ENCODE data around the gene GPR153. TPM values are rescaled to one million over a fixed set of nuclear protein-coding genes. Genes with fewer than 3 reads are reported as not detected.

Gene GPR153
- total and polyA plus RNA-seq, 9 donors: 4.2 to 42.0 (median 13.7) TPM

- Histone ChIP-seq H3K4me3 (peak overlapping the region; percentile 60), H3K36me3 (no peaks in the 10 kb centered on the region), H3K27ac (no peak overlapping the region), H3K27me3 (no peaks in the 10 kb centered on the region), H3K9me3 (no peaks in the 10 kb centered on the region), H3K4me1 (ENCODE audit: insufficient read depth) (no peaks in the 10 kb centered on the region)
- DNase-seq: peak in 1 of 5 donors; percentile 51
- intact Hi-C loops (cut with DNase I): no loop called here
- TF ChIP-seq EP300 (IDR thresholded peaks at IDR 0.05) (no peak), POLR2A (IDR thresholded peaks at IDR 0.05) (no peak)
- TF ChIP-seq, protein P1, sequence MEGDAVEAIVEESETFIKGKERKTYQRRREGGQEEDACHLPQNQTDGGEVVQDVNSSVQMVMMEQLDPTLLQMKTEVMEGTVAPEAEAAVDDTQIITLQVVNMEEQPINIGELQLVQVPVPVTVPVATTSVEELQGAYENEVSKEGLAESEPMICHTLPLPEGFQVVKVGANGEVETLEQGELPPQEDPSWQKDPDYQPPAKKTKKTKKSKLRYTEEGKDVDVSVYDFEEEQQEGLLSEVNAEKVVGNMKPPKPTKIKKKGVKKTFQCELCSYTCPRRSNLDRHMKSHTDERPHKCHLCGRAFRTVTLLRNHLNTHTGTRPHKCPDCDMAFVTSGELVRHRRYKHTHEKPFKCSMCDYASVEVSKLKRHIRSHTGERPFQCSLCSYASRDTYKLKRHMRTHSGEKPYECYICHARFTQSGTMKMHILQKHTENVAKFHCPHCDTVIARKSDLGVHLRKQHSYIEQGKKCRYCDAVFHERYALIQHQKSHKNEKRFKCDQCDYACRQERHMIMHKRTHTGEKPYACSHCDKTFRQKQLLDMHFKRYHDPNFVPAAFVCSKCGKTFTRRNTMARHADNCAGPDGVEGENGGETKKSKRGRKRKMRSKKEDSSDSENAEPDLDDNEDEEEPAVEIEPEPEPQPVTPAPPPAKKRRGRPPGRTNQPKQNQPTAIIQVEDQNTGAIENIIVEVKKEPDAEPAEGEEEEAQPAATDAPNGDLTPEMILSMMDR (IDR thresholded peaks at IDR 0.05): no peak
- 0% methylated on average over 21 to 30 of the region's 30 CpGs for WGBS, 3 donors
Observed at GRCh38 chr1:6235296-6235677, 25.6 kb downstream of the GPR153 start.

GRCh38 chr1:6234502-6235295 is 26.2 kb downstream of the GPR153 start:
- Histone ChIP-seq H3K4me3 (peak overlapping the region; percentile 60), H3K4me1 (ENCODE audit: insufficient read depth) (no peaks in the 10 kb centered on the region), H3K36me3 (no peaks in the 10 kb centered on the region), H3K27me3 (no peaks in the 10 kb centered on the region), H3K27ac (no peak overlapping the region), H3K9me3 (no peaks in the 10 kb centered on the region)
- WGBS, 3 donors: 50 to 62% (median 51%) methylated on average over 20 of the region's 20 CpGs
- intact Hi-C loops (cut with DNase I): no loop called here
- no peak for DNase-seq
- TF ChIP-seq, protein P1 (IDR thresholded peaks at IDR 0.05): no peak
- no peak for TF ChIP-seq POLR2A (IDR thresholded peaks at IDR 0.05)
- TF ChIP-seq EP300 (IDR thresholded peaks at IDR 0.05): no peak

DNA sequence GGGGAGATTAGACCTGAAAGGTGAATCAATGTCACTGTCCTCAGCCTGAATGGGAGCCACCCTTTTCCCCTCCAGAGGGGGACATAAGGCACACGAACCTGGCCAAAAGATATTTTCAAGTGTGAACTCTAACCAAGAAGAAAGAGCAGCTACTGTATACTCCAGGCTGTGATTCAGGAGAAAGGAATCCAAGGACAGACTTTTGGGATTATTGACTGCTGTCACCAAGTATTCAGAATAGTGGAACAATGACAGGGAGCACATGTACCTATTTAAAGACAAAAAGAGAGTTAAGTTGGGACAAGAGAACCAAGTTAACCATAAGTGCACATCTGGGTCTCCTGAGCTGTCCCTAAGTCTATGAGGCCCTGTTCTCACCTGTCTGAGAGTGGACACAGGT is 27.5 kb downstream of the GPR153 start:
- no peak for TF ChIP-seq EP300 (IDR thresholded peaks at IDR 0.05)
- no peak for TF ChIP-seq POLR2A (IDR thresholded peaks at IDR 0.05)
- TF ChIP-seq, protein P1 (IDR thresholded peaks at IDR 0.05): no peak
- Histone ChIP-seq H3K9me3 (no peaks in the 10 kb centered on the region), H3K4me1 (ENCODE audit: insufficient read depth) (no peaks in the 10 kb centered on the region), H3K27ac (no peak overlapping the region), H3K27me3 (no peaks in the 10 kb centered on the region), H3K4me3 (no peak overlapping the region), H3K36me3 (no peaks in the 10 kb centered on the region)
- no peak for DNase-seq
- WGBS, 3 donors: 21 to 54% (median 35%) methylated on average over 1 of the region's 1 CpG
- intact Hi-C loops (cut with DNase I): no loop called here

DNA sequence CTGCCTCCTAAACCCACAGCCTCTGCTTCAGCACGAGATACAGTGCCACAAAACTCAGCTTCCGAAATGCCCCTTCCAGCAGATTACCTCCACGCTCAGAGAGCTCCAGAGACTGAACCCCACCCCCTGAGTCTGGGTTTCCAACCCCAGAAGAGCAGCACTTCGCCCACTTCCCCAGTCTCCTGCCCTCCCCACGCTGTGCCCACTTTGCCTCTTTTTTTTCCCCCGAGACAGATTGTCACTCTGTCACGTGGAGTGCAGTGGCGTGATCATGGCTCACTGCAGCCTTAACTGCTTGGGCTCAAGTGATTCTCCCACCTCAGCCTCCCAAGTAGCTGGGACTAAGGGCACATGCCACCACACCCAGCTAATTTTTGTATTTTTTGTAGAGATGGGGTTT is 35.2 kb downstream of the GPR153 start:
- no peak overlapping the region for H3K27ac ChIP-seq
- 88 to 92% (median 89%) methylated on average over 8 of the region's 8 CpGs for WGBS, 3 donors
- no peaks in the 10 kb centered on the region for H3K27me3 ChIP-seq
- H3K36me3 ChIP-seq: no peaks in the 10 kb centered on the region
- H3K4me3 ChIP-seq: no peak overlapping the region
- intact Hi-C loops (cut with DNase I): no loop called here
- no peak for TF ChIP-seq POLR2A (IDR thresholded peaks at IDR 0.05)
- TF ChIP-seq, protein P1 (IDR thresholded peaks at IDR 0.05): no peak
- no peak for TF ChIP-seq EP300 (IDR thresholded peaks at IDR 0.05)
- no peaks in the 10 kb centered on the region for H3K4me1 ChIP-seq (ENCODE audit: insufficient read depth)
- no peaks in the 10 kb centered on the region for H3K9me3 ChIP-seq
- no peak for DNase-seq
